Common myeloid progenitor, CD34-positive (primary cell): ENCODE results near the gene SH2B3.

ENCODE experiments used
- CTCF ChIA-PET: fragments of 350-600 bp; sonication (Branson Sonifier 250); formaldehyde crosslinking; loops from one replicate; lab custom pipeline; 2021; ENCODE audit warnings: antibody characterized with exemption; lab: Charles Lee
- POLR2A ChIA-PET: fragments of 350-600 bp; sonication (Branson Sonifier 250); formaldehyde crosslinking; loops from one replicate; lab custom pipeline; 2021; ENCODE audit warnings: antibody characterized with exemption; lab: Charles Lee
- DNase-seq, 3 donors: peaks; one replicate each; pipeline versions ENCODE4 v3.0.0 to v3.0.0-alpha.2; 2013
- H3K27ac ChIP-seq, 2 experiments: 1 replicate in 1 of 2; 2 replicates in 1 of 2; pipeline ENCODE4 v1.7.0; 2013; ENCODE audit warnings: inconsistent platforms in 2 of 2, low read length in 2 of 2, mild to moderate bottlenecking in 2 of 2, low read depth in 1 of 2, moderate library complexity in 1 of 2; ENCODE audit not compliant: severe bottlenecking in 2 of 2, insufficient read depth in 1 of 2, poor library complexity in 1 of 2
- H3K27me3 ChIP-seq, 5 experiments: replicated peaks in 2 of 5; 1 replicate in 3 of 5; 2 replicates in 2 of 5; pipeline versions ENCODE4 v1.6.1 to v1.7.0; 2013; ENCODE audit warnings: low read length in 4 of 5, mild to moderate bottlenecking in 2 of 5, moderate library complexity in 2 of 5, inconsistent platforms in 1 of 5; ENCODE audit not compliant: insufficient read depth in 5 of 5, control insufficient read depth in 4 of 5
- H3K36me3 ChIP-seq, 4 experiments: 1 replicate in 2 of 4; 2 replicates in 2 of 4; pipeline versions ENCODE4 v1.6.1 to v1.7.0; 2013; ENCODE audit warnings: low read length in 3 of 4, control low read depth in 1 of 4, mild to moderate bottlenecking in 1 of 4; ENCODE audit not compliant: control insufficient read depth in 4 of 4, insufficient read depth in 4 of 4
- H3K4me1 ChIP-seq, 4 experiments: 1 replicate in 3 of 4; 2 replicates in 1 of 4; pipeline versions ENCODE4 v1.6.1 to v1.7.1; 2013; ENCODE audit warnings: low read length in 3 of 4, mild to moderate bottlenecking in 3 of 4, control low read depth in 1 of 4, inconsistent platforms in 1 of 4, moderate library complexity in 1 of 4; ENCODE audit not compliant: control insufficient read depth in 4 of 4, insufficient read depth in 4 of 4; ENCODE audit errors: control extremely low read depth in 1 of 4
- H3K4me3 ChIP-seq, 7 experiments: 1 replicate in 4 of 7; 2 replicates in 3 of 7; pipeline versions ENCODE4 v1.5.1 to v1.7.0; 2013; ENCODE audit warnings: mild to moderate bottlenecking in 7 of 7, low read length in 6 of 7, moderate library complexity in 6 of 7, inconsistent platforms in 2 of 7, low read depth in 2 of 7, control low read depth in 1 of 7; ENCODE audit not compliant: insufficient read depth in 4 of 7, control insufficient read depth in 1 of 7; ENCODE audit errors: extremely low read depth in 1 of 7
- H3K9me3 ChIP-seq, 5 experiments: 1 replicate in 4 of 5; 2 replicates in 1 of 5; pipeline versions ENCODE4 v1.6.1 to v1.7.1; 2013; ENCODE audit warnings: low read length in 4 of 5, mild to moderate bottlenecking in 2 of 5, inconsistent platforms in 1 of 5, low read depth in 1 of 5, moderate library complexity in 1 of 5; ENCODE audit not compliant: control insufficient read depth in 4 of 5, insufficient read depth in 2 of 5; ENCODE audit errors: control extremely low read depth in 1 of 5
- WGBS: methylation state at CpG from one replicate; pipeline ENCODE4 v1.1.5; 2013; ENCODE audit not compliant: insufficient coverage; 5-methylcytosine and 5-hydroxymethylcytosine counted together

The SH2B3 gene

DNA sequence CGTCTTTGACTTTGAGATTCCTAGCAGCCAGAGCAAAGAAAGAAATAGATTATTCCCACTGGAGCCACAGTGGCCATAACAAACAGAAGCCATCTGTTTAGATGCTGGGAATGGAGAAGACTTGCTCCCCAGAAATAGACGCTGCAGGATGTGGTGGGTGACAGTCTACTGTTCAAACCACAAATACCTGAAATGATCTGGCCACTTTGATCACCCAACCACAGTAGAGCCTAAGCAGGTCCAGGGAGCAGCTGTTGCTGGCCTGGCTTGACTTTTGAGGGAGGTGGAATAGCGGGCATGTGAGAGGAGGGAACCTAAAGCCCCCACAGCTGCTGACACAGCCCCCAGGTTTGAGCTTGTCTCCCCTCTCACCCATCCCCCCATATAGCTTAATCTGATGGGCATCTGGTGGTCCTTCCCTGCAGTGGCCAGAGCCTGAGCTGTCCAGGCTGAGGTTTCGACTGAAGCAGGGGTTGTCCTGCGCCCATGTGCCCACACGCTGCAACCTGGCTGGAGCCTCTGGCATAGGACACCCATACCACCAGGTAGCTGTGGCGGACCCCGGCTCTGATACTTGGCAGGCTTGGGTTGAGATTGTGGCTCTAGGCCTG lies 38.7 kb downstream of the SH2B3 start:
- Histone ChIP-seq H3K4me3 (peak overlapping the region in 1 of 7 experiments; percentile 8), H3K27me3 (no peaks in the 10 kb centered on the region), H3K9me3 (no peaks in the 10 kb centered on the region), H3K4me1 (peaks cover 20 to 89% (median 80%) of the 10 kb centered on the region in 4 experiments), H3K27ac (peak overlapping the region in 1 of 2 experiments; percentile 66), H3K36me3 (peaks cover 11 to 87% (median 37%) of the 10 kb centered on the region in 4 experiments)
- no peak for DNase-seq
- POLR2A ChIA-PET = interaction anchor here (1.3 to 2.9 kb wide), 4 partner anchors 10 to 47 kb away, joined by 5 to 17 read pairs (median 11); no protein-coding TSS in a partner anchor
- 100% methylated on average over 3 of the region's 8 CpGs for WGBS
- CTCF ChIA-PET = interaction anchor here (1.5 to 26.7 kb wide), 5 partner anchors 3 to 114 kb away, joined by 4 to 820 read pairs (median 484); partner anchors contain the start of gene SH2B3

DNA sequence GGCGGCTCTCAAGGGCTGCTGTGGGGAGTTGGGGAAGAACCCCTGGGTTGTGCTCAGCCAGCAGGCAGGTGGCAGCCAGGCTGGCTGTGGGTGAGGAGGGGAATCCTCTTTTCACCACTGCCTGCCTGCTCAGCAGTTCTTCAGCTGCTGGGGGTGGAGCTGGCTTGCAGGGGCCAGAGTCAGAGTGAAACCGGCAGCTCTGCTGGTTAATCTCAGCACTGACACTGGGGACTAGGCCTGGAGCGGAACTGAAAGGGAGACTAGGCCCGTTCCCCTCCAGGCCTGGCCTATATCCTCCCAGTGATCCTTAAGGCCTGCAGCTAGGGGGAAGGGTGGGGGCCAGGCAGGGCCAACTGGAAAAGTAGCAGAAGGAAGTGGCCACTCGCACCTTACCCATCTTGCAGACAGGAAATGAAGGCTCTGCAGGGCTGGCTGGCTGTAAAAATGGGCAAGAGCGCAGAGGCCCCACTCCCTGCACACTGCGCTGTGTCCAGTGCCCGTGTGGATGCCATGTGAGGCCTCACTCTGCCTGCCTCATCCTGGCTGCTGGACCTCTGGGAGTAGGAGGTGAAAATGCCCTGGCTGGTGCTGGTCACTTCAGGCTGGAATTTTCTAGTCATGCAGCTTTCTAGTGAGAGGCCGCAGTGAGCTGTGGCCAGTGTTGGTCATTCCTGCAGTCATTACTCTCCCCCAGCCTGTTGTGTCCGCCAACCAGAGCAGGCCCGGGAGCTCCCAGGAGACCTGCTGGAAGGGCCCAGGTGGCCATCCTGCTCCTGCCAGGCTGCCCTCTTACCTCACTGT lies 39.4 kb downstream of the SH2B3 start:
- ChIA-PET CTCF (interaction anchor here (0.6 to 21.6 kb wide), 7 partner anchors 14 to 1068 kb away, joined by 3 to 820 read pairs (median 4); partner anchors contain the start of gene SH2B3), POLR2A (interaction anchor here (0.9 to 2.9 kb wide), 5 partner anchors 10 to 48 kb away, joined by 4 to 17 read pairs (median 8); no protein-coding TSS in a partner anchor)
- DNase-seq = peak; percentile 81 to 95 (median 94)
- WGBS = 30% methylated on average over 7 of the region's 11 CpGs
- H3K4me1 ChIP-seq = peaks cover 20 to 89% (median 75%) of the 10 kb centered on the region in 4 experiments
- peaks cover 11 to 85% (median 39%) of the 10 kb centered on the region in 4 experiments for H3K36me3 ChIP-seq
- no peaks in the 10 kb centered on the region for H3K9me3 ChIP-seq
- no peaks in the 10 kb centered on the region for H3K27me3 ChIP-seq
- peak overlapping the region in 2 of 7 experiments; percentile 8 to 12 for H3K4me3 ChIP-seq
- peak overlapping the region; percentile 10 to 66 for H3K27ac ChIP-seq

DNA sequence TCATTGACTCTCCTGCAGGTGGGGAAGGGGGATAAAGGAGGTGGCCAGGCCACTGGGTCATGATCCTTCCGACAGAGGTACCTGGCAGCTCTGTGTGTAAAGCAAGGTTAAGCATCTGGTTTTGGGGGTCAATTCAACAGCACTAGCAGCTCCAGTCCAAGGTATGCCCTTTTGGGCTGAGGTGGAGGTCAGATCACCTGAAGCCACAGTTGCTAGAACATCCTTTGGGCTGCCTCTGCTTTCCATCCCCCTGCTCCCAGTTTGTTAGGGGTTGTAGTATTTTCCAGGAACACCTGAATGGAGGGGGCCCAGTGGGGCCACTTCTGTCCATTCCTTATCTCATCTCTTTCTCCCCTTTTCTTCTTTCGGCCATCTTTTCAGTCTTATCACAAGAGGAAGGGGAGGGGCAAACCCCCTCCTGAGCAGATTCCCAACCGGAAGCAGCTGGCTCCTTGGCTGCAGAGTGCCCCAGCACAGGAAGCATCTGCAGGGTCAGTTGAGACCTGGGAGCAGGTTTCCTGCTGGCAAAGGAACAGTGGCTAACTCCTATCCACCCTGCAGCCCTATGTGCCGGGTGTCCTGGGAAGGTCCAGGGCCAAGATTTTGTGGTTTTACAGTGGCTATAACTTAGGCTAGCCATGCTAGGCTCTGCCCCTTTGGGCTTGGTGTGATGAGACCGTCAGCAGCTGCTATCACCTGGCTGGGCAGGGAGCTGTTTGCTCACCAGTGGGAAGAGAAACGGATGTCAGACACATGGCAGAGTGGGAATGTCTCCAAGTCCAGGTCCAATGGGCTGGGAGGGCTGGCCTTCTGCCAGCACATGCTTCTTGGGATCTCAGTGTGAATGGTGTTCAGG lies 40.2 kb downstream of the SH2B3 start:
- peak overlapping the region; percentile 10 to 66 for H3K27ac ChIP-seq

DNA sequence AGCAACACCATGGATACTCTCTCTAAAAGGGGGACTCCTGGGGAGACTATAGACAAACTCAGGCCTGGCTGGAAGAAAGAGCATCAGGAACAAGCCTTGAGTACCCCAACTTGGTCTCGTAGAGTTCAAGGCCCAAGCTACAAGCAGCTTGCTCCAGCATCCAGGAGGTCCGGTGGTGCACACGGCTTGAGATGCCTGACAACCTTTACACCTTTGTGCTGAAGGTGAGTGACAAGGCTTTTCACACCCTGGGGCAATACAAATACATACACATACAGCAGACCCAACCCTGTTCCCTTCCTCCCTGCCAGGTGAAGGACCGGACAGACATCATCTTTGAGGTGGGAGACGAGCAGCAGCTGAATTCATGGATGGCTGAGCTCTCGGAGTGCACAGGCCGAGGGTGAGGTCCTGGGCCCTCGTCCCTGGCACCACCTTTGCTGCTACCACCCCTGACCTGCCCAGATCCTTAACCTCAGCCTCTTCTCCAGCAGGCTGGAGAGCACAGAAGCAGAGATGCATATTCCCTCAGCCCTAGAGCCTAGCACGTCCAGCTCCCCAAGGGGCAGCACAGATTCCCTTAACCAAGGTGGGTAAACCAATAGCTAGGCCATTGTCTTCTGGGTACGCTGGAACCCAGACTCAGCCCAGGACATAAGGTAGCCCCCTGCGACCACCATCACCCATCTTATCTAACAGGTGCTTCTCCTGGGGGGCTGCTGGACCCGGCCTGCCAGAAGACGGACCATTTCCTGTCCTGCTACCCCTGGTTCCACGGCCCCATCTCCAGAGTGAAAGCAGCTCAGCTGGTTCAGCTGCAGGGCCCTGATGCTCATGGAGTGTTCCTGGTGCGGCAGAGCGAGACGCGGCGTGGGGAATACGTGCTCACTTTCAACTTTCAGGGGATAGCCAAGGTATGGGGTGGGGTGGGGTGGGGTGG lies 41.2 kb downstream of the SH2B3 start:
- ChIA-PET CTCF (interaction anchor here (0.7 to 21.6 kb wide), 5 partner anchors 8 to 44 kb away, joined by 3 to 820 read pairs (median 5); partner anchors contain the start of gene SH2B3), POLR2A (interaction anchor here (1.3 kb wide), 1 partner anchor 9 kb away, joined by 3 read pairs; no protein-coding TSS in a partner anchor)
- H3K9me3 ChIP-seq = no peaks in the 10 kb centered on the region
- WGBS = 92% methylated on average over 12 of the region's 20 CpGs
- DNase-seq = no peak
- peaks cover 20 to 86% (median 68%) of the 10 kb centered on the region in 4 experiments for H3K4me1 ChIP-seq
- H3K36me3 ChIP-seq = peaks cover 14 to 86% (median 49%) of the 10 kb centered on the region in 4 experiments
- H3K27ac ChIP-seq = no peak overlapping the region
- H3K4me3 ChIP-seq = no peak overlapping the region
- no peaks in the 10 kb centered on the region for H3K27me3 ChIP-seq

More for the DNA sequence above, 40.2 kb downstream of the SH2B3 start:
- ChIA-PET CTCF (interaction anchor here (0.6 to 21.6 kb wide), 8 partner anchors 9 to 1069 kb away, joined by 3 to 820 read pairs (median 4); partner anchors contain the start of gene SH2B3), POLR2A (interaction anchor here (0.9 to 2.9 kb wide), 3 partner anchors 16 to 42 kb away, joined by 4 to 17 read pairs (median 8); no protein-coding TSS in a partner anchor)
- Histone ChIP-seq H3K9me3 (no peaks in the 10 kb centered on the region), H3K36me3 (peaks cover 14 to 86% (median 45%) of the 10 kb centered on the region in 4 experiments), H3K27me3 (no peaks in the 10 kb centered on the region), H3K4me1 (peaks cover 20 to 89% (median 68%) of the 10 kb centered on the region in 4 experiments), H3K4me3 (peak overlapping the region in 4 of 7 experiments; percentile 10 to 25 (median 12))
- WGBS = 20% methylated on average over 6 of the region's 6 CpGs
- DNase-seq = no peak

DNA sequence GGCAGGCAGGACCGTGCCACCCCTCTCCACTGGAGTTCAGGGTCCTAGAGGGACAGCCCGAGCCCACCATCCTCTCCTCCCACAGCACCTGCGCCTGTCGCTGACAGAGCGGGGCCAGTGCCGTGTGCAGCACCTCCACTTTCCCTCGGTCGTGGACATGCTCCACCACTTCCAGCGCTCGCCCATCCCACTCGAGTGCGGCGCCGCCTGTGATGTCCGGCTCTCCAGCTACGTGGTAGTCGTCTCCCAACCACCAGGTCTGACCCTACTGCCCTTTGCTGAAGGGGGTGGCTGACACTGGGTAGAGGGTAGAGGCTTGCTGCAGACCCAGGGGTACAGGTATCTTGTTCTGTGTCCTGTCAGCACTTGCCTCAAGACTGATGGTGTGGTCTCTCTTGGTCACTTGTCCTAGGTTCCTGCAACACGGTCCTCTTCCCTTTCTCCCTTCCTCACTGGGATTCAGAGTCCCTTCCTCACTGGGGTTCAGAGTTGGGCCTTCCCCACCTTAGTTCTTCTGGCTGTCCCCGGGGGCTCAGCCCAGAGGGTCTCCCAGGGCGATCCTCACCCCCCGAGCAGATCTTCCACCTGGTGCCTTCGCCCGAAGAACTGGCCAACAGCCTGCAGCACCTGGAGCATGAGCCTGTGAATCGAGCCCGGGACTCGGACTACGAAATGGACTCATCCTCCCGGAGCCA lies 42.0 kb downstream of the SH2B3 start:
- DNase-seq = no peak

More for the DNA sequence above, 42.0 kb downstream of the SH2B3 start:
- 98% methylated on average over 26 of the region's 28 CpGs for WGBS
- Histone ChIP-seq H3K36me3 (peaks cover 14 to 85% (median 45%) of the 10 kb centered on the region in 4 experiments), H3K27me3 (no peaks in the 10 kb centered on the region), H3K27ac (no peak overlapping the region), H3K4me1 (peaks cover 20 to 78% (median 61%) of the 10 kb centered on the region in 4 experiments), H3K9me3 (no peaks in the 10 kb centered on the region), H3K4me3 (no peak overlapping the region)
- ChIA-PET CTCF (interaction anchor here (0.9 to 21.6 kb wide), 4 partner anchors 11 to 45 kb away, joined by 3 to 820 read pairs (median 244); partner anchors contain the start of gene SH2B3), POLR2A (interaction anchor here (1.3 kb wide), 1 partner anchor 10 kb away, joined by 3 read pairs; no protein-coding TSS in a partner anchor)
